ENCODE measurements around the gene SLC1A3.

- TF ChIP-seq CREB5 (CRISPR knock-in tag; IDR thresholded peaks at IDR 0.05; ENCODE audit: low read depth) (no peak), RARB (CRISPR knock-in tag; IDR thresholded peaks at IDR 0.05) (no peak), GLIS3 (CRISPR knock-in tag; IDR thresholded peaks at IDR 0.05) (no peak), BACH2 (CRISPR knock-in tag; IDR thresholded peaks at IDR 0.05; ENCODE audit: borderline replicate concordance) (no peak), ZNF70 (CRISPR knock-in tag; IDR thresholded peaks at IDR 0.05) (no peak), SNAI2 (CRISPR knock-in tag; IDR thresholded peaks at IDR 0.05) (no peak), ZFP30 (CRISPR knock-in tag; IDR thresholded peaks at IDR 0.05) (no peak), TOX (CRISPR knock-in tag; IDR thresholded peaks at IDR 0.05; ENCODE audit: borderline replicate concordance) (no peak), OSR1 (CRISPR knock-in tag; IDR thresholded peaks at IDR 0.05) (no peak), ARNTL (CRISPR knock-in tag; IDR thresholded peaks at IDR 0.05; ENCODE audit: borderline replicate concordance, low read depth) (no peak)
- TF ChIP-seq, protein P1, sequence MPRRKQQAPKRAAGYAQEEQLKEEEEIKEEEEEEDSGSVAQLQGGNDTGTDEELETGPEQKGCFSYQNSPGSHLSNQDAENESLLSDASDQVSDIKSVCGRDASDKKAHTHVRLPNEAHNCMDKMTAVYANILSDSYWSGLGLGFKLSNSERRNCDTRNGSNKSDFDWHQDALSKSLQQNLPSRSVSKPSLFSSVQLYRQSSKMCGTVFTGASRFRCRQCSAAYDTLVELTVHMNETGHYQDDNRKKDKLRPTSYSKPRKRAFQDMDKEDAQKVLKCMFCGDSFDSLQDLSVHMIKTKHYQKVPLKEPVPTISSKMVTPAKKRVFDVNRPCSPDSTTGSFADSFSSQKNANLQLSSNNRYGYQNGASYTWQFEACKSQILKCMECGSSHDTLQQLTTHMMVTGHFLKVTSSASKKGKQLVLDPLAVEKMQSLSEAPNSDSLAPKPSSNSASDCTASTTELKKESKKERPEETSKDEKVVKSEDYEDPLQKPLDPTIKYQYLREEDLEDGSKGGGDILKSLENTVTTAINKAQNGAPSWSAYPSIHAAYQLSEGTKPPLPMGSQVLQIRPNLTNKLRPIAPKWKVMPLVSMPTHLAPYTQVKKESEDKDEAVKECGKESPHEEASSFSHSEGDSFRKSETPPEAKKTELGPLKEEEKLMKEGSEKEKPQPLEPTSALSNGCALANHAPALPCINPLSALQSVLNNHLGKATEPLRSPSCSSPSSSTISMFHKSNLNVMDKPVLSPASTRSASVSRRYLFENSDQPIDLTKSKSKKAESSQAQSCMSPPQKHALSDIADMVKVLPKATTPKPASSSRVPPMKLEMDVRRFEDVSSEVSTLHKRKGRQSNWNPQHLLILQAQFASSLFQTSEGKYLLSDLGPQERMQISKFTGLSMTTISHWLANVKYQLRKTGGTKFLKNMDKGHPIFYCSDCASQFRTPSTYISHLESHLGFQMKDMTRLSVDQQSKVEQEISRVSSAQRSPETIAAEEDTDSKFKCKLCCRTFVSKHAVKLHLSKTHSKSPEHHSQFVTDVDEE (CRISPR knock-in tag; IDR thresholded peaks at IDR 0.05), result no peak
- TF ChIP-seq, protein P2, sequence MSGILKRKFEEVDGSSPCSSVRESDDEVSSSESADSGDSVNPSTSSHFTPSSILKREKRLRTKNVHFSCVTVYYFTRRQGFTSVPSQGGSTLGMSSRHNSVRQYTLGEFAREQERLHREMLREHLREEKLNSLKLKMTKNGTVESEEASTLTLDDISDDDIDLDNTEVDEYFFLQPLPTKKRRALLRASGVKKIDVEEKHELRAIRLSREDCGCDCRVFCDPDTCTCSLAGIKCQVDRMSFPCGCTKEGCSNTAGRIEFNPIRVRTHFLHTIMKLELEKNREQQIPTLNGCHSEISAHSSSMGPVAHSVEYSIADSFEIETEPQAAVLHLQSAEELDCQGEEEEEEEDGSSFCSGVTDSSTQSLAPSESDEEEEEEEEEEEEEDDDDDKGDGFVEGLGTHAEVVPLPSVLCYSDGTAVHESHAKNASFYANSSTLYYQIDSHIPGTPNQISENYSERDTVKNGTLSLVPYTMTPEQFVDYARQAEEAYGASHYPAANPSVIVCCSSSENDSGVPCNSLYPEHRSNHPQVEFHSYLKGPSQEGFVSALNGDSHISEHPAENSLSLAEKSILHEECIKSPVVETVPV (CRISPR knock-in tag; IDR thresholded peaks at IDR 0.05), result no peak
- TF ChIP-seq, protein P3, sequence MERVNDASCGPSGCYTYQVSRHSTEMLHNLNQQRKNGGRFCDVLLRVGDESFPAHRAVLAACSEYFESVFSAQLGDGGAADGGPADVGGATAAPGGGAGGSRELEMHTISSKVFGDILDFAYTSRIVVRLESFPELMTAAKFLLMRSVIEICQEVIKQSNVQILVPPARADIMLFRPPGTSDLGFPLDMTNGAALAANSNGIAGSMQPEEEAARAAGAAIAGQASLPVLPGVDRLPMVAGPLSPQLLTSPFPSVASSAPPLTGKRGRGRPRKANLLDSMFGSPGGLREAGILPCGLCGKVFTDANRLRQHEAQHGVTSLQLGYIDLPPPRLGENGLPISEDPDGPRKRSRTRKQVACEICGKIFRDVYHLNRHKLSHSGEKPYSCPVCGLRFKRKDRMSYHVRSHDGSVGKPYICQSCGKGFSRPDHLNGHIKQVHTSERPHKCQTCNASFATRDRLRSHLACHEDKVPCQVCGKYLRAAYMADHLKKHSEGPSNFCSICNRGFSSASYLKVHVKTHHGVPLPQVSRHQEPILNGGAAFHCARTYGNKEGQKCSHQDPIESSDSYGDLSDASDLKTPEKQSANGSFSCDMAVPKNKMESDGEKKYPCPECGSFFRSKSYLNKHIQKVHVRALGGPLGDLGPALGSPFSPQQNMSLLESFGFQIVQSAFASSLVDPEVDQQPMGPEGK (CRISPR knock-in tag; IDR thresholded peaks at IDR 0.05; ENCODE audit: borderline replicate concordance), result no peak
These were observed 22.2 kb upstream of the SLC1A3 start for GRCh38 chr5:36584009-36584875.

All from SK-N-SH treated with all-trans-retinoic acid at 6 μM for 48 hours (cell line).